ENCODE data around the gene MORN4. TPM values are rescaled to one million over a fixed set of nuclear protein-coding genes. Genes with fewer than 3 reads are reported as not detected.
A peak's percentile ranks its signal among the peaks of the same experiment; 100 is the strongest.

The MORN4 gene
- total RNA-seq, 1 donor from 2014 or later, result 1.9 TPM

- no peak for DNase-seq (ENCODE audit: low spot score)
- Mint-ChIP-seq H3K27me3 (ENCODE audit: insufficient read depth) (peaks cover 9% of the 10 kb centered on the region), H3K4me1 (ENCODE audit: low read depth) (no peaks in the 10 kb centered on the region), H3K36me3 (ENCODE audit: low read depth) (no peaks in the 10 kb centered on the region), H3K9me3 (no peaks in the 10 kb centered on the region), H3K27ac (no peak overlapping the region), H3K4me3 (no peak overlapping the region)
- intact Hi-C loops (cut with micrococcal nuclease), result loop anchor here (2.0 kb wide), 1 partner anchor 158 kb away; no protein-coding TSS in a partner anchor
Measured at GRCh38 chr10:97573021-97573420, 60.3 kb downstream of the MORN4 start.

- Mint-ChIP-seq H3K27ac (no peak within 1 kb of the TSS), H3K36me3 (ENCODE audit: low read depth) (no peaks in the 10 kb centered on the region)
- intact Hi-C loops (cut with micrococcal nuclease), result loop anchor here (1.0 to 2.0 kb wide), 2 partner anchors 40 to 158 kb away; no protein-coding TSS in a partner anchor
Measured at GRCh38 chr10:97572214-97572989, 60.9 kb downstream of the MORN4 start, which contains the start of gene ANKRD2. ANKRD2 (plus strand) TSS chr10:97572779; CDS start chr10:97572789, 10 bp downstream.

GRCh38 chr10:97571622-97572021 is 61.7 kb downstream of the MORN4 start:
- H3K4me3 Mint-ChIP-seq, result no peak overlapping the region
- H3K27me3 Mint-ChIP-seq (ENCODE audit: insufficient read depth), result peaks cover 7% of the 10 kb centered on the region
- no peaks in the 10 kb centered on the region for H3K4me1 Mint-ChIP-seq (ENCODE audit: low read depth)
- no peak overlapping the region for H3K27ac Mint-ChIP-seq
- no peaks in the 10 kb centered on the region for H3K9me3 Mint-ChIP-seq
- intact Hi-C loops (cut with micrococcal nuclease), result loop anchor here (1.0 to 2.0 kb wide), 2 partner anchors 41 to 159 kb away; no protein-coding TSS in a partner anchor
- no peaks in the 10 kb centered on the region for H3K36me3 Mint-ChIP-seq (ENCODE audit: low read depth)
- DNase-seq (ENCODE audit: low spot score), result no peak

More at GRCh38 chr10:97572214-97572989, 60.9 kb downstream of the MORN4 start, which contains the start of gene ANKRD2:
- peak; percentile 31 for DNase-seq (ENCODE audit: low spot score)
- Mint-ChIP-seq H3K4me1 (ENCODE audit: low read depth) (no peaks in the 10 kb centered on the region), H3K4me3 (no peak within 1 kb of the TSS), H3K9me3 (no peaks in the 10 kb centered on the region), H3K27me3 (ENCODE audit: insufficient read depth) (peaks cover 9% of the 10 kb centered on the region)

GRCh38 chr10:97570789-97571471 is 62.4 kb downstream of the MORN4 start:
- Mint-ChIP-seq H3K27ac (no peak overlapping the region), H3K36me3 (ENCODE audit: low read depth) (no peaks in the 10 kb centered on the region), H3K9me3 (no peaks in the 10 kb centered on the region), H3K4me3 (no peak overlapping the region), H3K27me3 (ENCODE audit: insufficient read depth) (peaks cover 4% of the 10 kb centered on the region), H3K4me1 (ENCODE audit: low read depth) (no peaks in the 10 kb centered on the region)
- no peak for DNase-seq (ENCODE audit: low spot score)
- intact Hi-C loops (cut with micrococcal nuclease), result no loop called here

GRCh38 chr10:97570146-97570788 is 63.0 kb downstream of the MORN4 start:
- intact Hi-C loops (cut with micrococcal nuclease), result no loop called here
- Mint-ChIP-seq H3K36me3 (ENCODE audit: low read depth) (no peaks in the 10 kb centered on the region), H3K4me3 (no peak overlapping the region), H3K27ac (no peak overlapping the region), H3K9me3 (no peaks in the 10 kb centered on the region), H3K4me1 (ENCODE audit: low read depth) (no peaks in the 10 kb centered on the region), H3K27me3 (ENCODE audit: insufficient read depth) (peaks cover 3% of the 10 kb centered on the region)
- DNase-seq (ENCODE audit: low spot score), result no peak

- Mint-ChIP-seq H3K27me3 (ENCODE audit: insufficient read depth) (no peaks in the 10 kb centered on the region), H3K27ac (no peak overlapping the region), H3K4me3 (no peak overlapping the region), H3K36me3 (ENCODE audit: low read depth) (no peaks in the 10 kb centered on the region), H3K9me3 (no peaks in the 10 kb centered on the region), H3K4me1 (ENCODE audit: low read depth) (no peaks in the 10 kb centered on the region)
- intact Hi-C loops (cut with micrococcal nuclease), result no loop called here
- DNase-seq (ENCODE audit: low spot score), result no peak
Measured at GRCh38 chr10:97567891-97568290, 65.4 kb downstream of the MORN4 start.

GRCh38 chr10:97566336-97566996 is 66.8 kb downstream of the MORN4 start:
- H3K4me3 Mint-ChIP-seq, result no peak overlapping the region
- H3K9me3 Mint-ChIP-seq, result no peaks in the 10 kb centered on the region
- intact Hi-C loops (cut with micrococcal nuclease), result no loop called here
- no peaks in the 10 kb centered on the region for H3K36me3 Mint-ChIP-seq (ENCODE audit: low read depth)
- no peak for DNase-seq (ENCODE audit: low spot score)
- H3K27ac Mint-ChIP-seq, result no peak overlapping the region
- no peaks in the 10 kb centered on the region for H3K27me3 Mint-ChIP-seq (ENCODE audit: insufficient read depth)
- no peaks in the 10 kb centered on the region for H3K4me1 Mint-ChIP-seq (ENCODE audit: low read depth)

- intact Hi-C loops (cut with micrococcal nuclease), result no loop called here
- H3K9me3 Mint-ChIP-seq, result no peaks in the 10 kb centered on the region
- no peak overlapping the region for H3K27ac Mint-ChIP-seq
- no peak for DNase-seq (ENCODE audit: low spot score)
- H3K27me3 Mint-ChIP-seq (ENCODE audit: insufficient read depth), result no peaks in the 10 kb centered on the region
- H3K36me3 Mint-ChIP-seq (ENCODE audit: low read depth), result no peaks in the 10 kb centered on the region
- H3K4me1 Mint-ChIP-seq (ENCODE audit: low read depth), result peaks cover 6% of the 10 kb centered on the region
- H3K4me3 Mint-ChIP-seq, result no peak overlapping the region
Measured at GRCh38 chr10:97564776-97565175, 68.5 kb downstream of the MORN4 start.

Other genes starting within 250 kb of the MORN4 start
- 99.9 and 104 TPM in 2 replicates for gene RRP12, start 232.2 kb downstream of the MORN4 start, total RNA-seq
- gene PGAM1, start 207.3 kb downstream of the MORN4 start, total RNA-seq, result 967 and 979 TPM in 2 replicates
- 55.3 and 57.1 TPM in 2 replicates for gene EXOSC1, start 187.5 kb downstream of the MORN4 start, total RNA-seq
- gene ZDHHC16, start 187.3 kb downstream of the MORN4 start, total RNA-seq, result 48.3 and 48.8 TPM in 2 replicates
- gene MMS19, start 135.1 kb downstream of the MORN4 start, total RNA-seq, result 91.8 and 93.2 TPM in 2 replicates
- 1.7 and 1.8 TPM in 2 replicates for gene UBTD1, start 134.6 kb downstream of the MORN4 start, total RNA-seq
- not detected in 2 replicates for gene ANKRD2, start 60.7 kb downstream of the MORN4 start, total RNA-seq
- gene HOGA1, start 49.1 kb downstream of the MORN4 start, total RNA-seq, result not detected in 2 replicates
- gene C10orf62, start 43.8 kb downstream of the MORN4 start, total RNA-seq, result not detected in 2 replicates
- 19.3 and 19.7 TPM in 2 replicates for gene PI4K2A, start 7.2 kb upstream of the MORN4 start, total RNA-seq
- gene AVPI1, start 53.7 kb upstream of the MORN4 start, total RNA-seq, result 0.66 and 0.93 TPM in 2 replicates
- gene MARVELD1, start 80.2 kb upstream of the MORN4 start, total RNA-seq, result 3.0 and 3.4 TPM in 2 replicates
- 41.7 and 42.5 TPM in 2 replicates for gene ZFYVE27, start 103.6 kb upstream of the MORN4 start, total RNA-seq
- not detected in 2 replicates for gene SFRP5, start 138.5 kb upstream of the MORN4 start, total RNA-seq
- gene GOLGA7B, start 216.3 kb upstream of the MORN4 start, total RNA-seq, result 0.26 and 0.29 TPM in 2 replicates

All from activated T-helper 1 cell treated with anti-CD3 and anti-CD28 coated beads, Interleukin-12 subunit alpha, Interleukin-12 subunit beta, Interleukin-2, Interleukin-4 antibody, amounts not matched to agents 30 ng/mL and 10 ng/mL and 1 ng/mL, durations not matched to agents 14 hours and 24 hours and 36 hours (primary cell).